DOHH2 (cell line): ENCODE results near the gene NTNG1.

Experiments used
- EZH2phosphoT487 ChIP-seq: fragments of 200-600 bp; sonication (generic); IDR thresholded peaks from 2 replicates; pipeline ENCODE4 v1.6.1; 2017; ENCODE audit warnings: borderline replicate concordance, mild to moderate bottlenecking, antibody characterized with exemption, low read length, moderate library complexity, mixed read lengths
- TF ChIP-seq, protein P1 (sequence below): fragments of 200-600 bp; sonication (generic); IDR thresholded peaks from one replicate; pipeline ENCODE4 v1.5.1; 2014; ENCODE audit warnings: antibody characterized with exemption, mild to moderate bottlenecking, low read depth, low read length; ENCODE audit not compliant: poor library complexity, severe bottlenecking

DNA sequence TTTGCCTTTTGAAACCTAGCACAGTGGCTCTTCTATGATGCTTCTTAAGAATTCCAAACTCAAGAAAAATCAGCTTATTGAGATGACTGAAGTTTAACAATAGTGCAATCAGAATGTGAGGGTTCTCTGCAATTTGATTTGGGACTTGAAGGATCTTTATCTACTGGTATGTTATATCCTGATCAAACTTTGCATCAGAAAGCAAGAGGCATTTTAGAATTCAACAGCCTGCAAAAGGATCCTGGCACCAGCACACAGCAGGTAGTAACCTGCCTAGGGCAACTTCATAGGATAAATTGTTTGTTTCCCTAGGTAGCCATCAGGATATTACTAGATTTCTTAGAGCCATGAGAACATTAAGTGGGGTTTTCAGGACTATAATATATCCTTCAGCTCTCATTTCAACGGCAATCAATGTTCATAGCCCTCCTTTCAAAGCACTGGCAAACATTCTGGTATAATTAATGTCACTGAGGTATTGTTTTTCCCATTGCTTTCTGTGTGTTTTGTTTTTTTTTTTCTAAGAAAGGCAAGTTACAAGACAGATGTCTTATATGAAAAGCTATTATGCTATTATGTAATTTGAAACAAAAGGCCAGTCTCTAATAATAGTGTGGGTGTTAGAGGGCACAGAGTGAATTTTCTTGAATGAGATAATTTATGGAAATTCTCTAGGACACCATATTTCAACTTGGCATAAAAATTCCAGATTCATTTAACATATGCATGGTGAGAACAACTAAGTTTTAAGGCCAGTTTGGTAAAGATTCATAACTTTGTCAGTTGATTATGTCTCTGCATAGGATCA, 34.5 kb downstream of the NTNG1 start:
- TF ChIP-seq, protein P1, sequence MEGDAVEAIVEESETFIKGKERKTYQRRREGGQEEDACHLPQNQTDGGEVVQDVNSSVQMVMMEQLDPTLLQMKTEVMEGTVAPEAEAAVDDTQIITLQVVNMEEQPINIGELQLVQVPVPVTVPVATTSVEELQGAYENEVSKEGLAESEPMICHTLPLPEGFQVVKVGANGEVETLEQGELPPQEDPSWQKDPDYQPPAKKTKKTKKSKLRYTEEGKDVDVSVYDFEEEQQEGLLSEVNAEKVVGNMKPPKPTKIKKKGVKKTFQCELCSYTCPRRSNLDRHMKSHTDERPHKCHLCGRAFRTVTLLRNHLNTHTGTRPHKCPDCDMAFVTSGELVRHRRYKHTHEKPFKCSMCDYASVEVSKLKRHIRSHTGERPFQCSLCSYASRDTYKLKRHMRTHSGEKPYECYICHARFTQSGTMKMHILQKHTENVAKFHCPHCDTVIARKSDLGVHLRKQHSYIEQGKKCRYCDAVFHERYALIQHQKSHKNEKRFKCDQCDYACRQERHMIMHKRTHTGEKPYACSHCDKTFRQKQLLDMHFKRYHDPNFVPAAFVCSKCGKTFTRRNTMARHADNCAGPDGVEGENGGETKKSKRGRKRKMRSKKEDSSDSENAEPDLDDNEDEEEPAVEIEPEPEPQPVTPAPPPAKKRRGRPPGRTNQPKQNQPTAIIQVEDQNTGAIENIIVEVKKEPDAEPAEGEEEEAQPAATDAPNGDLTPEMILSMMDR, result no peak
- no peak for TF ChIP-seq EZH2phosphoT487
